A204.1 (cell line): ENCODE data around the gene EHD2.

ENCODE experiments used
- FAIRE-seq: peaks from 2 replicates; lab custom pipeline; 2012; peaks lifted over from hg19 to GRCh38; lab: Jason Lieb, UNC

EHD2 gene

GRCh38 chr19:47691090-47691489 lies 22.1 kb upstream of the EHD2 start:
- FAIRE-seq = no peak

DNA sequence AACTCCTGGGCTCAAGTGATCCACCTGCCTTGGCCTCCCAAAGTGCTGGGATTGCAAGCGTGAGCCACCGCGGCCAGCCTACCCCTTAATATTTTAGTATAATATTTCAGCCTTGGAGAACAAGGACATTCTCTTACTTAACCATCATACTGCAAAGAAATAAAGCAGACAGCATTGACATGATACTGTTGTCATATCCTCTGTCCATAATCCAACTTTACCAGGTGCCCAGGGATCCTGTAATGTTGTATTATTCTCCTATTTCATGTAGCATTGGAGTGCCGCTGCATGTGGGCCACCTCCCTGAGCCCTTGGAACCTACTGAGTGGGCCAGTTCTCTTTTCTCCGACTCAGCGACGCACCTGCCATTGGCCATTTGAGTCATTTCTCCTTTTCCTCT lies 21.4 kb upstream of the EHD2 start:
- no peak for FAIRE-seq

- no peak for FAIRE-seq
Measured at GRCh38 chr19:47693489-47693888, 19.7 kb upstream of the EHD2 start.

GRCh38 chr19:47693903-47694302 lies 19.3 kb upstream of the EHD2 start:
- no peak for FAIRE-seq

DNA sequence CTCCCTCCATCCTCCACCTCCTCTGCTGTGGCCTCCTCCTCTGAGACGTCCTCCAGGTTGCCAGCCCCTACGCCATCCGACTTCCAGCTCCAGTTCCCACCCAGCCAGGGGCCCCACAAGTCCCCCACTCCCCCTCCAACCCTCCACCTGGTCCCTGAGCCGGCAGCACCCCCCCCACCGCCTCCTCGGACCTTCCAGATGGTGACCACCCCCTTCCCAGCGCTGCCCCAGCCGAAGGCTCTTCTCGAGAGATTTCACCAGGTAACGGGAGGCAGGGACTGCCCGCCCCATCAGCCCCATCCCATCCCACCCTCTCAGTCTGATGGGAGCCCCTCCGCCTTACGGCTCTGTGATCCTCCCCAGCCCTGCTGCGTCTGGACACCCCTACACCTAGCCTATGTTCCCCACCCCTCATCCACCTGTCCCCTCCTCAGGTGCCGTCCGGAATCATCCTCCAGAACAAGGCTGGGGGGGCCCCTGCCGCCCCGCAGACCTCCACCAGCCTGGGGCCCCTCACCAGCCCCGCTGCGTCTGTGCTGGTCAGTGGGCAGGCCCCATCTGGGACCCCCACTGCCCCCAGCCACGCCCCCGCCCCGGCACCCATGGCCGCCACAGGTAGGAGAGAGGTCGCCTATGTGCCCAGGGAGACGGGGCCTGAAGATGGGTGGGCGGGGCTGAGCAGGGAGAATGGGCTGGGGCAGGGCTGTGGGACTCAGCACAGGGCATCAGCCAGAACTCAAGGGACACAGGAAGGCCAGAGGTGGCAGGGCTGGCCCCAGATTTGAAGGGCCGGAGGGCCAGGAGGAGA lies 18.6 kb upstream of the EHD2 start:
- FAIRE-seq = no peak

DNA sequence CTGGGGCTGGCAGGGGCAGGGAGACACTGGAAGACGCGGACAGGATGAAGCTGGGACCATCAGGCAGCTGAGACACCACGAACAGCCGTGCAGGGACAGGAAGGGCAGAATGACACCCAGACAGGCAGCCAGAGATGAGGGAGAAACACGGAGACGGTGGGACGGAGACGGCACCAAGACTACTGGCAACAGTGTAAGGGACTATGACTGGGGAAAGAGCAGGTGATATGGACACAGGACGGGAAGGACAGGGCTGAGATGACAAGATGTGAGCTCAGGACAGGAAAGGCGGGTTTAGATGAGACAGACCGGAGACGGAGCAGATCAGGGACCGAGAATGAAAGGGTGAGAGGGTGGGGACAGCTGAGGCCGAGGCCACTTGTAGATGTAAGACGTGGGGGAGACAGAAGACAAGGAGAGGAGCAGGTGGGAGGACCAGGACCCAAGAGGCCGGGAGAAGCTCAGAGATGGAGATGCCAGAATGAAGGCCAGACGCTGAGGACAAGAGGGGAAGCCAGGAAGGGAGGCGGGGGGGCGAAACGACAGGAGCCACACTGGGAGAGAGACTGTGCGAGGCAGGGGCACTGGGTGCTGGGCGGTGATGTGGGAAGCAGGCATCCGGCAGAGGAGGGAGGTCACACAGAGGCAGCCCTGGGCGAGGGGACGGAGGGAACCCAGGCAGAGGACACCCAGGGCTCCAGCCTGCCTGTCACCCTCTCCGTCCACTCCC lies 17.5 kb upstream of the EHD2 start:
- FAIRE-seq = no peak

GRCh38 chr19:47696635-47697034 lies 16.6 kb upstream of the EHD2 start:
- FAIRE-seq = no peak

DNA sequence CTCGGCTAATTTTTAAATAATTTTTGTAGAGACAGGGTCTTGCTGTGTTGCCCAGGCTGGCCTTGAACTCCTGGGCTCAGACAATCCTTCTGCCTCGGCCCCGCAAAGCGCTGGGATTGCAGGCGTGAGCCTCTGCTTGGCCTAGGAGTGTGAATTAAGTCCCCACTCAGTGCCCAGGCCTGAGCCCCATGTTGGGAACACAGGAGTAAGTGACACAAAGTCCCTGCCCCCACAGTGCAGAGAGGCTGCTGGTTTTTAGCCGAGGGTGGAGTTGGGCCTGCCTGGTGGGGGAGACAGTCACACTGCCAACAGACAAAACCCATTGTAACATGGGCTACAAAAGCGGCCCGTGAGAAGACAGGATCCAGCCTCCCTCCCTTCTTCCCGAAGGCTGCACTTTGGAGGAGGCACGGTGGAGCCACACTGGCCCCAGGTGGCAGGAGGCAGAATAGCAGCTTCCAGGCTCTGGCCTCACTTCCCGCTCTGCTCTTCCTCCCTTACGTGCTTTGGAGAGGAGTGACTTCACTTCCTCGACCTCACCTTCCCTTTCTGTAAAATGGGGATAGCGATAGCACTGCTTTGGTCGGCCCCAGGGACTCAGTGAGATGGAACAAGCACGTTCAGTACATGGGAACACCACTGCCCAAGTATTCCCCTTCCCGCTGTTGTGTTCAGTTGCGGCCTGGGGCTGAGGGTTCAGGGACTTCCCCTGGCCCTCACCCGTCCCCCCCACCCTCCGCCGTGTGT lies 15.2 kb upstream of the EHD2 start:
- peak; percentile 56 for FAIRE-seq

DNA sequence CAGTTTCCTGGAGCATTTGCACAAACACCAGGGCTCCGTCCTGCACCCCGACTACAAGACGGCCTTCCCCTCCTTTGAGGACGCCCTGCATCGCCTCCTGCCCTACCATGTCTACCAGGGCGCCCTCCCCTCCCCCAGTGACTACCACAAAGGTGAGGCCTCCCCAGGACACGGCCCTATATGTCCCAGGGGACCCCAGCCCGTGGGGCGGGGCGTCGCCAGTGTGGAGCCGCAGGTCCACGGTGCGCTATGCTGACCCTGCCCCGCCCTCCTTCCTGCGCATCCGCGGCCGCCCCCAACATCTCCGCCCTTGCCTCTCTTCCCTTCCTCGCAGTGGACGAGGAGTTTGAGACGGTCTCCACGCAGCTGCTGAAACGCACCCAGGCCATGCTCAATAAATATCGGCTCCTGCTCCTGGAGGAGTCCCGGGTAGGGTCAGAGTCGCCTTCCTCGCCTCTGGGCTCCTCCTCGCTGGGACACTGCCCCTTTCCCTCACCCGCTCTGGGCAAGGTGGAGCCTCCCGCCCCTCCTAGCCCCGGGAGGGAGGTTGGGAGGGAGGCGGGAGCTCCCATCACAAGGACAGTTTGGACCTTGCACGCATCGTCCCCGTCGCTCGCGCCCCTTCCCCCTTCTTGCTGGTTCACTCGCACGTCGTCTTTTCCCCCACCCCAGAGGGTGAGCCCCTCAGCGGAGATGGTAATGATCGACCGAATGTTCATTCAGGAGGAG lies 14.4 kb upstream of the EHD2 start:
- no peak for FAIRE-seq

GRCh38 chr19:47699360-47699917 lies 13.8 kb upstream of the EHD2 start:
- no peak for FAIRE-seq

- FAIRE-seq = no peak
Measured at GRCh38 chr19:47700934-47701716, 12.1 kb upstream of the EHD2 start.

GRCh38 chr19:47701717-47702552 lies 11.3 kb upstream of the EHD2 start:
- FAIRE-seq = no peak

- no peak for FAIRE-seq
Measured at GRCh38 chr19:47702671-47703070, 10.6 kb upstream of the EHD2 start.

GRCh38 chr19:47703301-47703700 lies 9.9 kb upstream of the EHD2 start:
- no peak for FAIRE-seq

DNA sequence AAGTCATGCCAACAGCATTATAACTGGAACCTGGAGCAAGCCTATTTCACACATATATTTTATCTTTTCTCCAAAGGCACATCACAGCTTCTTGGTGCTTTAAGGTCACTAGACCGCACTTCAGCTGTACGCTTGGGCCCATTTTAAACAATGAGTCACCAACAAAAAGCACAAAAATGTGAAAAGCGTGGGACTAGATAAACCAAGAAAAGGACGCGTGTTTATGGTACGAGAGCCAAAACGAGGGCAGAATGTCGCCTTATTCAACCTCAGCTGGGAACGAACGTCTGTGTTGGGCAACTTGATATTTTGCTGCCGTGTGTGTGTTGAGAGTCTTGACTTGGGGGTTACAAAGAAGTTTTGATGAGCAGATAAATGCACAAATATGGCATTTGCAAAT lies 9.2 kb upstream of the EHD2 start:
- FAIRE-seq = no peak

DNA sequence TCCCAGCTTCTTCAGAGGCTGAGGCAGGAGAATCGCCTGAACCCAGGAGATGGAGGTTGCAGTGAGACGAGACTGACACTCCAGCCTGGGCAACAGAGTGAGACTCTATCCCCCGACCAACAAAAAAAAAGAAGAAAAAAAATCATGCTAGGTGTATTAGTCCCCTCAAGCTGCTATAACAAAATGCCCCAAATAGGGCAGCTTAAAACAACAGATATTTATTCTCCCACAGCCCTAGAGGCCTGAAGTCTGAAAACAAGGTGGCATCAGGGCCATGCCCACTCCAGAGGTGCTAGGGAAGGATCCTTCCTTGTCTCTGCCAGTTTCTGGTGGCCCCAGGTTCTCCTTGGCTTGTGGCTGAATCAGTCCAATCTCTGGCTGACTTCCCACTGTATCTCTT lies 8.6 kb upstream of the EHD2 start:
- no peak for FAIRE-seq

GRCh38 chr19:47707135-47707925 lies 5.9 kb upstream of the EHD2 start:
- FAIRE-seq = no peak

- FAIRE-seq = no peak
Measured at GRCh38 chr19:47711652-47712242, 1.5 kb upstream of the EHD2 start.

DNA sequence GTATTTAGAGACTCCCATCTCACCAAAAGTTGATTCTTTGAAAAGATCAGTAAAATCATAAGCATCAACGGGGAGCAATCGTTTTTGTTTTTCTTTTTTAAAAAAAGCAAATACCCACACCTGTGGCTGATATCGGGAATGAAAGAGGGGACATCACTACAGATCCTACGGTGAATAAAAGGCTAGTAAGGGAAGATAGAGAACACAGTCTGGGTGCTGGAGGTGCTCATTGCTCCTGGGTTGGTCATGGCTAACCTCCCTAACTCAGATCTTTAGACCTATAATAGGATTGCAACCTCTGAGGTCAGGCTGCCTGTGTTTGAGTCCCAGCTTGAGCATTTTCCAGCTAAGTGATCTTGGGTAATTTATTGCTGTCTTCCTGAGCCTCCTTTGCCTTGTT lies 1.1 kb downstream of the EHD2 start:
- no peak for FAIRE-seq
